ENCODE results near the gene IRX2. TPM values are rescaled to one million over a fixed set of nuclear protein-coding genes. Genes with fewer than 3 reads are reported as not detected.

The IRX2 gene
- total and polyA plus RNA-seq, 2 of the 8 experiments (the other 6 are each of a cell fraction or from before 2014, with no cell fraction given), result 23.4 to 40.4 TPM

DNA sequence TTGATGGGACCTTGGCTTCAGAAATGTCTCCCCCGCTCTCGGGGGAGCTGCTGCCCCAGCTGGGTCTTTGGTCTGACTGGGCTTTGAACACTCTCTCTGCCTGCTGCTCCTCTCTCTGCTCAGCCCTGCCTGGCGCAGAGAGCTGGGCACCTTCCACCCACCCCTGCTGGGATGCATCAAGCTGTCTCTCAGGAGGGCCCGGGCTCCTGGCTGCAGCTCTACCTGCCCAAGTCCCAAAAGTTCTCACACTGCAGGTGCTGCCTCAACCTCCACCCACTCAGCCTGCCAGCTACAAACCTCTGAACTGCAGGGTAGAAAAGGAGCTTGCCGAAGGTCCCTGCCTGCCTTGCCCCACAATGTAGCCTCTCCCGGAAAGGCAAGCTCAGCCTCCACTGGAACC, 36.7 kb downstream of the IRX2 start (continued):
- no peak for TF ChIP-seq YY1 (IDR thresholded peaks at IDR 0.05; ENCODE audit: low read depth, low read length)
- TF ChIP-seq, protein P1, sequence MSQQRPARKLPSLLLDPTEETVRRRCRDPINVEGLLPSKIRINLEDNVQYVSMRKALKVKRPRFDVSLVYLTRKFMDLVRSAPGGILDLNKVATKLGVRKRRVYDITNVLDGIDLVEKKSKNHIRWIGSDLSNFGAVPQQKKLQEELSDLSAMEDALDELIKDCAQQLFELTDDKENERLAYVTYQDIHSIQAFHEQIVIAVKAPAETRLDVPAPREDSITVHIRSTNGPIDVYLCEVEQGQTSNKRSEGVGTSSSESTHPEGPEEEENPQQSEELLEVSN (IDR thresholded peaks at IDR 0.05), result no peak
